Thyroid gland (tissue), 4 donors: Measurements from ENCODE around the gene PCNX1. TPM values are rescaled to one million over a fixed set of nuclear protein-coding genes. Genes with fewer than 3 reads are reported as not detected.

ENCODE experiments used
- DNase-seq, 2 donors: peaks; one replicate each; pipeline ENCODE4 v3.0.0-alpha.2; 2019
- H3K27ac ChIP-seq, 3 donors: fragments of 200-600 bp; sonication (generic); 1 replicate in 2 of 3; 2 replicates in 1 of 3; pipeline ENCODE4 v1.5.1; 2016 to 2019; ENCODE audit warnings: mild to moderate bottlenecking in 1 of 3, moderate library complexity in 1 of 3
- H3K27me3 ChIP-seq: fragments of 200-600 bp; sonication (generic); one replicate; pipeline ENCODE4 v1.5.1; 2019
- H3K36me3 ChIP-seq, 2 donors: fragments of 200-600 bp; sonication (generic); one replicate each; pipeline ENCODE4 v1.5.1; 2016 to 2019
- H3K4me1 ChIP-seq, 2 donors: fragments of 200-600 bp; sonication (generic); one replicate each; pipeline ENCODE4 v1.5.1; 2017 to 2019
- H3K4me3 ChIP-seq, 3 donors: fragments of 200-600 bp; sonication (generic); replicated peaks in 1 of 3; 1 replicate in 2 of 3; 2 replicates in 1 of 3; pipeline ENCODE4 v1.5.1; 2016; ENCODE audit warnings: mild to moderate bottlenecking in 1 of 3
- H3K9me3 ChIP-seq: fragments of 200-600 bp; sonication (generic); one replicate; pipeline ENCODE4 v1.5.1; 2017
- POLR2A ChIP-seq, 2 donors: fragments of 450-650 bp; IDR thresholded peaks; one replicate each; pipeline ENCODE4 v1.6.1; 2017; ENCODE audit warnings: antibody characterized with exemption in 2 of 2, mild to moderate bottlenecking in 2 of 2, moderate library complexity in 1 of 2
- WGBS, 2 donors: methylation state at CpG; one replicate each; pipeline ENCODE4 v1.1.5; 2017; 5-methylcytosine and 5-hydroxymethylcytosine counted together
- intact Hi-C: fragments of 100-400 bp; cut with DNase I; formaldehyde crosslinking; loops from one replicate; pipeline ENCODE4 v1.15.1; 2023
- total RNA-seq, 4 donors: library from RNA; depleted of rRNA; stranded (reverse); fragments of >200 nt; gene quantifications; one replicate each; pipeline ENCODE4 v1.2.3, GENCODE V29; 2016
- TF ChIP-seq, protein P1 (sequence below), 6 experiments: fragments of 200-600 bp in 3 of 6; fragments of 450-650 bp in 3 of 6; sonication (generic) in 3 of 6; IDR thresholded peaks; one replicate each; pipeline ENCODE4 v1.5.1; 2016 to 2019; ENCODE audit warnings: antibody characterized with exemption in 6 of 6, mild to moderate bottlenecking in 2 of 6, inconsistent platforms in 1 of 6, moderate library complexity in 1 of 6

PCNX1 gene
- total RNA-seq, 4 donors from 2014 or later, result 43.8 to 78.5 (median 69.7) TPM

DNA sequence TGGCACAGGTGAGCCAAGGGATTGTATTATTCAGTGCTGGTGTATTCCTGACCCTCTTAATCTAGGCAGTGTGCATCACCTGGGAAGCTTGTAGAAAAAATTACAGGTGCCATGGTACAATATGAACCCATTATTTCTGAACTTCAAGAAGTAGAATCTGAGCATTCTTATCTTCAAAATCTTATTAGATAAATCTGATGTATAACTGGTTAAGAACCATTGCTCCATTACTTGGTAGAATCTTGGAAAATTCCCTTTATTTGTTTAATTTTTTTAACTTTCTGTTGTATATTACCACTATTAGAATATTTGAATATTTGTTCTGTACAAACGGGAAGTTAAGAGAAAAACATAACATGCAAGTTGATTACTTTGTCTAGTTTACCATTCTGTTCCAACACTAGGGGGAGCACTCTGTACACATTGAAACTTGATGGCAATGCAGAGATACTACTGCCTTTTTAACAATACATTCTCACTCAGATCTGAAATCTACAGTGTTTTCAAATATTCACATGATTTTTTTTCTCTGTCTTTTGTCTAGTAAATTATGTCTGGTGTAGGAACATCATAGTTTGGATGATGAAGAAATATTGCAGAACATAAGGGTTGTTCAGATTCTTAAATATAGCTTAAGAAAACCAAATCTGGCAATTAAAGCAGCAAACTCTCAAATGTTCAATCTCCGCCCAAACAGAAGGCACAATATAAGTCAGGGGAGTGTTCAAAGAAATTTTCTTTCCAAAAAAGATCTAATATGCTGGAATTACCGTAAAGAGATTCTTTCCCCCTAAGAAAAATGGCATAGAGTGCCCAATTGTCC lies 196.6 kb downstream of the PCNX1 start:
- TF ChIP-seq, protein P1, sequence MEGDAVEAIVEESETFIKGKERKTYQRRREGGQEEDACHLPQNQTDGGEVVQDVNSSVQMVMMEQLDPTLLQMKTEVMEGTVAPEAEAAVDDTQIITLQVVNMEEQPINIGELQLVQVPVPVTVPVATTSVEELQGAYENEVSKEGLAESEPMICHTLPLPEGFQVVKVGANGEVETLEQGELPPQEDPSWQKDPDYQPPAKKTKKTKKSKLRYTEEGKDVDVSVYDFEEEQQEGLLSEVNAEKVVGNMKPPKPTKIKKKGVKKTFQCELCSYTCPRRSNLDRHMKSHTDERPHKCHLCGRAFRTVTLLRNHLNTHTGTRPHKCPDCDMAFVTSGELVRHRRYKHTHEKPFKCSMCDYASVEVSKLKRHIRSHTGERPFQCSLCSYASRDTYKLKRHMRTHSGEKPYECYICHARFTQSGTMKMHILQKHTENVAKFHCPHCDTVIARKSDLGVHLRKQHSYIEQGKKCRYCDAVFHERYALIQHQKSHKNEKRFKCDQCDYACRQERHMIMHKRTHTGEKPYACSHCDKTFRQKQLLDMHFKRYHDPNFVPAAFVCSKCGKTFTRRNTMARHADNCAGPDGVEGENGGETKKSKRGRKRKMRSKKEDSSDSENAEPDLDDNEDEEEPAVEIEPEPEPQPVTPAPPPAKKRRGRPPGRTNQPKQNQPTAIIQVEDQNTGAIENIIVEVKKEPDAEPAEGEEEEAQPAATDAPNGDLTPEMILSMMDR (IDR thresholded peaks at IDR 0.05), result peak; percentile 27 to 78 (median 50)
- no peak for TF ChIP-seq POLR2A (IDR thresholded peaks at IDR 0.05)
- Histone ChIP-seq H3K27me3 (no peaks in the 10 kb centered on the region), H3K4me3 (no peak overlapping the region), H3K27ac (no peak overlapping the region), H3K4me1 (no peaks in the 10 kb centered on the region), H3K9me3 (no peaks in the 10 kb centered on the region), H3K36me3 (peaks cover 20 to 23% of the 10 kb centered on the region in 2 donors)
- 66 to 73% methylated on average over 3 of the region's 3 CpGs for WGBS, 2 donors
- no peak for DNase-seq
- intact Hi-C loops, result no loop called here

DNA sequence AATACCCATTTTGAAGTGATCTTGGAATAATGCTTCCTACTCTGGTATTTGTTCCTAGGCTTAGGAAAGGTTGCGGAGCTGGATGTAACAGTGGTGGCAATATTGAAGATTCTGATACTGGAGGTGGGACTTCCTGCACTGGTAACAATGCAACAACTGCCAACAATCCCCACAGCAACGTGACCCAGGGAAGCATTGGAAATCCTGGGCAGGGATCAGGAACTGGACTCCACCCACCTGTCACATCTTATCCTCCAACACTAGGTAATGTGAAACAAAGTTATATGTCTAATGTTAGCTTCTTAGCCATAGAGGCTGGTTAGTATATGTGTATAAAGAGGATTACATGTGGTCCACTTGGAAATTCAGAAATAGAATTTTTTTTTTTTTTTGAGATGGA lies 197.9 kb downstream of the PCNX1 start:
- no peak for DNase-seq
- H3K4me3 ChIP-seq, result no peak overlapping the region
- H3K36me3 ChIP-seq, result peaks cover 32% of the 10 kb centered on the region in 2 donors
- no peaks in the 10 kb centered on the region for H3K4me1 ChIP-seq
- H3K9me3 ChIP-seq, result no peaks in the 10 kb centered on the region
- H3K27ac ChIP-seq, result no peak overlapping the region
- WGBS, 2 donors, result 71 to 73% methylated on average over 2 of the region's 2 CpGs
- TF ChIP-seq, protein P1 (IDR thresholded peaks at IDR 0.05), result no peak
- TF ChIP-seq POLR2A (IDR thresholded peaks at IDR 0.05), result no peak
- no peaks in the 10 kb centered on the region for H3K27me3 ChIP-seq
- intact Hi-C loops, result no loop called here

DNA sequence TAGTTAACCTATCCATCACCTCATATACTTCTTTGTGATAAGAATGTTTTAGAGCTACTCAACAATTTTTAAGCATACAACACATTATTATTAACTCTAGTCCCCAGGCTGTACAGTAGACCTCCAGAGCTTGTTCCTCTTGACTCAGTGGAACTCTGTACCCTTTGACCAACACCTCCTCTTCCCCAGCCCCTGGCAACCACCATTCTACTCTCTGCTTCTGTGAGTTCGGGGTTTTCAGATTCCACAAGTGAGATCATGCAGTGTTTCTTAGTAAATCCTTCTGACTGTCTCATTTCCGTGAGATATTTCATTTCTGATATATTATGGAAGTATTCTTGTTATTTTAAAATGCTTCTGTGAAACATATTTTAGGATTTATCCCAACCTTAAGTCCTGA lies 200.7 kb downstream of the PCNX1 start:
- intact Hi-C loops, result no loop called here
- no peak for DNase-seq
- Histone ChIP-seq H3K9me3 (no peaks in the 10 kb centered on the region), H3K36me3 (peaks cover 30 to 32% of the 10 kb centered on the region in 2 donors), H3K4me3 (no peak overlapping the region), H3K4me1 (no peaks in the 10 kb centered on the region), H3K27me3 (no peaks in the 10 kb centered on the region), H3K27ac (no peak overlapping the region)
- no peak for TF ChIP-seq POLR2A (IDR thresholded peaks at IDR 0.05)
- TF ChIP-seq, protein P1 (IDR thresholded peaks at IDR 0.05), result no peak
- WGBS, 2 donors, result 96 to 98% methylated on average over 2 of the region's 2 CpGs

DNA sequence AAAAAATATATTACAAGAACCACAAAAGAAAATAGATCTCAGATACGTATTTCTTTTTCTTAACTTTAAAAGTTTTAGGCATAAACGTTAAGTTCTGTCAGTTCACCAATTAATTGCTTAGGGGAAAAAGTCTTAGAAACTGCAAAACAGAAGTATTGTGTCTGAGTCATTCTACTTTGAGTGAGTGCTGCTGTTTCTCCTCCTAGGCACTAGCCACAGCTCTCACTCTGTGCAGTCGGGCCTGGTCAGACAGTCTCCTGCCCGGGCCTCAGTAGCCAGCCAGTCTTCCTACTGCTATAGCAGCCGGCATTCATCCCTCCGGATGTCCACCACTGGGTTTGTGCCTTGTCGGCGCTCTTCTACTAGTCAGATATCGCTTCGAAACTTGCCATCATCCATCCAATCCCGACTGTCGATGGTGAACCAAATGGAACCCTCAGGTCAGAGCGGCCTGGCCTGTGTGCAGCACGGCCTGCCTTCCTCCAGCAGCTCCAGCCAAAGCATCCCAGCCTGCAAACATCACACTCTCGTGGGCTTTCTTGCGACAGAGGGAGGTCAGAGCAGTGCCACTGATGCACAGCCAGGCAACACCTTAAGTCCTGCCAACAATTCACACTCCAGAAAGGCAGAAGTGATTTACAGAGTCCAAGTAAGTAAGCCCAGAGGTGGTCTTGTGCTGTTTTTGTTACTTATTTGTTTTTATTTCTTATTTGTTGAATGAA lies 201.3 kb downstream of the PCNX1 start:
- Histone ChIP-seq H3K9me3 (no peaks in the 10 kb centered on the region), H3K36me3 (peaks cover 27 to 32% of the 10 kb centered on the region in 2 donors), H3K4me1 (no peaks in the 10 kb centered on the region), H3K4me3 (no peak overlapping the region), H3K27me3 (no peaks in the 10 kb centered on the region), H3K27ac (no peak overlapping the region)
- DNase-seq, result no peak
- TF ChIP-seq, protein P1 (IDR thresholded peaks at IDR 0.05), result no peak
- no peak for TF ChIP-seq POLR2A (IDR thresholded peaks at IDR 0.05)
- 89 to 90% methylated on average over 16 of the region's 16 CpGs for WGBS, 2 donors
- intact Hi-C loops, result no loop called here

DNA sequence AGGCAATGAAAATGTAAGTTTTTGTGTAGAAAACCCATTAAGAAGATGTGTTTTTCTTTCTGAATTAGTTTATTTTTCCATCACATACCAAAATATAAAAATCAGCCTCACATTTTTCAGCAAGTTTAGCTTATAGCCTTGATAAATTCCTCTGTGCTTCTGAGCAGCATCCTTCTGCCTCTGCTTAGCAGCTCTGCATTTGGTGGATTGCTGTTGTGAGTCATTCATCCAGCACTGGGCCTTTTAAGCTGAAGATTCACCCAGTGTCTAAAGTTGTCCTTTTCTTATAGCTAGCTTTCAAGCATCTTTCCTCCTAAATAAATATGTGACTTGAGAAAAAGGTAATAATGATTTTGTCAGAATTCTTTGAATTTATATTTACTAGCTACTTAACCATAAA lies 206.1 kb downstream of the PCNX1 start:
- Histone ChIP-seq H3K27me3 (no peaks in the 10 kb centered on the region), H3K4me3 (no peak overlapping the region), H3K36me3 (peaks cover 15 to 20% of the 10 kb centered on the region in 2 donors), H3K9me3 (no peaks in the 10 kb centered on the region), H3K27ac (no peak overlapping the region), H3K4me1 (no peaks in the 10 kb centered on the region)
- no peak for DNase-seq
- TF ChIP-seq, protein P1 (IDR thresholded peaks at IDR 0.05), result no peak
- no peak for TF ChIP-seq POLR2A (IDR thresholded peaks at IDR 0.05)
- intact Hi-C loops, result no loop called here
